Suprapubic skin (tissue), 4 donors: ENCODE measurements around the gene ENO2. TPM values are rescaled to one million over a fixed set of nuclear protein-coding genes. Genes with fewer than 3 reads are reported as not detected.

Source experiments
- DNase-seq, 2 donors: peaks; one replicate each; pipeline ENCODE4 v3.0.0-alpha.2; 2019; ENCODE audit warnings: low spot score in 2 of 2
- H3K27ac ChIP-seq: fragments of 200-600 bp; sonication (generic); one replicate; pipeline ENCODE4 v1.5.1; 2019
- H3K27me3 ChIP-seq: fragments of 200-600 bp; sonication (generic); one replicate; pipeline ENCODE4 v1.5.1; 2019
- H3K36me3 ChIP-seq: fragments of 200-600 bp; sonication (generic); one replicate; pipeline ENCODE4 v1.5.1; 2019
- H3K4me1 ChIP-seq: fragments of 200-600 bp; sonication (generic); one replicate; pipeline ENCODE4 v1.5.1; 2019
- H3K4me3 ChIP-seq: fragments of 200-600 bp; sonication (generic); one replicate; pipeline ENCODE4 v1.5.1; 2019; ENCODE audit warnings: mild to moderate bottlenecking
- H3K9me3 ChIP-seq: fragments of 200-600 bp; sonication (generic); one replicate; pipeline ENCODE4 v1.5.1; 2019
- POLR2A ChIP-seq, 2 donors: fragments of 450-650 bp; IDR thresholded peaks; one replicate each; pipeline ENCODE4 v1.6.1; 2017; ENCODE audit warnings: antibody characterized with exemption in 2 of 2, mild to moderate bottlenecking in 2 of 2, moderate library complexity in 2 of 2
- POLR2AphosphoS5 ChIP-seq, 3 donors: sonication (generic); formaldehyde crosslinking; IDR thresholded peaks; one replicate each; pipeline ENCODE4 v1.6.1; 2017; ENCODE audit warnings: antibody characterized with exemption in 3 of 3
- WGBS: methylation state at CpG from one replicate; pipeline ENCODE4 v1.1.5; 2018; 5-methylcytosine and 5-hydroxymethylcytosine counted together
- total RNA-seq, 4 donors: library from RNA; depleted of rRNA; stranded (reverse); fragments of >200 nt; gene quantifications; one replicate each; pipeline ENCODE4 v1.1.0, GENCODE V29; 2016

Gene ENO2
- total RNA-seq, 4 donors from 2014 or later = 1.3 to 15.4 (median 6.9) TPM

DNA sequence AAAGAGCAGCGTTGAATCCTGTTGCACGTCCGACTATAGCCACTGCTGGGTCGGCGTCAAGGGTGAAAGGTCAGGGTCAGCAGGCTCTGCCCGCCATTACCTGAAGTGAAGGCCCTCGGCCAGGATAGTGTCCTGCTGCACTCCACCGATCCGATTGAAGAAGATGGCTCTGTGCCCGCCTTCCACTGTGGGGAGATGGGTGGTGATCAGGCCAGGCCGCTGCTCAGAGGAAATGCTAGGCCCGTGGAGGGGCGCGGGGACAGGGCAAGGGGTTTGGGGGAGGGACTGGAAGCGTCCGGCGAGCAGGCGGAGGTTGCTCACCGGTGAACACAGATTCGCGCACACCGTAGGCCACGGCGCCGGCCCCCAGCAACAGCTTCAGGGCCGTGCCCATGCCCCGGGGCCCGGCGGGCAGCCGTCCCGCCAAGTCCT lies 55.7 kb downstream of the ENO2 start:
- peaks cover 52% of the 10 kb centered on the region for H3K4me1 ChIP-seq
- peak in 1 of 2 donors; percentile 82 for DNase-seq
- WGBS = 1% methylated on average over 7 of the region's 31 CpGs
- H3K4me3 ChIP-seq = peak overlapping the region; percentile 78
- H3K9me3 ChIP-seq = no peaks in the 10 kb centered on the region
- no peaks in the 10 kb centered on the region for H3K27me3 ChIP-seq
- peaks cover 55% of the 10 kb centered on the region for H3K36me3 ChIP-seq
- TF ChIP-seq POLR2AphosphoS5 (IDR thresholded peaks at IDR 0.05) = no peak
- TF ChIP-seq POLR2A (IDR thresholded peaks at IDR 0.05) = no peak
- peak overlapping the region; percentile 89 for H3K27ac ChIP-seq

Other genes with a start within 250 kb of the ENO2 start
- gene ZNF384, start 225.2 kb upstream of the ENO2 start, total RNA-seq = 10 to 100 TPM; 34.5 to 72.0 (median 42.2) TPM
- gene PIANP, start 213.8 kb upstream of the ENO2 start, total RNA-seq = not detected
- gene COPS7A, start 190.5 kb upstream of the ENO2 start, total RNA-seq = 10 to 100 TPM; 50.2 to 70.7 (median 66.6) TPM
- gene MLF2, start 161.4 kb upstream of the ENO2 start, total RNA-seq = 100 to 1,000 TPM; 147 to 195 (median 180) TPM
- 100 to 1,000 TPM in 2 of 4 donors, 10 to 100 TPM in 2; 91.2 to 128 (median 99.8) TPM for gene PTMS, start 148.2 kb upstream of the ENO2 start, total RNA-seq
- 1 to 10 TPM in 1 of 4 donors, under 1 TPM in 1, not detected in 2; 0.60 to 1.4 TPM for gene LAG3, start 142.1 kb upstream of the ENO2 start, total RNA-seq
- 1 to 10 TPM; 2.5 to 5.4 (median 3.9) TPM for gene CD4, start 125.1 kb upstream of the ENO2 start, total RNA-seq
- gene GPR162, start 92.8 kb upstream of the ENO2 start, total RNA-seq = 1 to 10 TPM in 2 of 4 donors, under 1 TPM in 2; 0.47 to 2.1 (median 1.0) TPM
- gene P3H3, start 86.2 kb upstream of the ENO2 start, total RNA-seq = 10 to 100 TPM in 3 of 4 donors, 1 to 10 TPM in 1; 5.0 to 30.5 (median 14.3) TPM
- 1 to 10 TPM in 2 of 4 donors, under 1 TPM in 1, not detected in 1; 0.72 to 1.5 (median 1.4) TPM for gene GNB3, start 73.7 kb upstream of the ENO2 start, total RNA-seq
- 1 to 10 TPM; 4.8 to 8.9 (median 5.9) TPM for gene CDCA3, start 63.3 kb upstream of the ENO2 start, total RNA-seq
- gene USP5, start 62.4 kb upstream of the ENO2 start, total RNA-seq = 10 to 100 TPM; 54.7 to 71.8 (median 68.9) TPM
- 100 to 1,000 TPM; 185 to 498 (median 405) TPM for gene TPI1, start 47.0 kb upstream of the ENO2 start, total RNA-seq
- gene SPSB2, start 41.3 kb upstream of the ENO2 start, total RNA-seq = 10 to 100 TPM in 1 of 4 donors, 1 to 10 TPM in 3; 3.0 to 16.5 (median 7.5) TPM
- gene LRRC23, start 9.8 kb upstream of the ENO2 start, total RNA-seq = 10 to 100 TPM in 2 of 4 donors, 1 to 10 TPM in 2; 4.3 to 15.8 (median 8.5) TPM
- 100 to 1,000 TPM in 1 of 4 donors, 10 to 100 TPM in 3; 58.4 to 137 (median 67.7) TPM for gene ATN1, start 13.4 kb downstream of the ENO2 start, total RNA-seq
- not detected for gene RNU7-1, start 29.2 kb downstream of the ENO2 start, total RNA-seq
- 100 to 1,000 TPM; 251 to 495 (median 436) TPM for gene C12orf57, start 29.4 kb downstream of the ENO2 start, total RNA-seq
- 10 to 100 TPM; 18.5 to 59.1 (median 39.4) TPM for gene PTPN6, start 36.8 kb downstream of the ENO2 start, total RNA-seq
- gene PHB2, start 56.1 kb downstream of the ENO2 start, total RNA-seq = 100 to 1,000 TPM; 161 to 232 (median 207) TPM
- 10 to 100 TPM; 12.3 to 27.0 (median 22.1) TPM for gene EMG1, start 56.3 kb downstream of the ENO2 start, total RNA-seq
- gene LPCAT3, start 103.9 kb downstream of the ENO2 start, total RNA-seq = 10 to 100 TPM; 51.3 to 79.3 (median 56.8) TPM
- 10 to 100 TPM; 62.6 to 99.6 (median 65.6) TPM for gene C1S, start 146.1 kb downstream of the ENO2 start, total RNA-seq
- gene C1R, start 177.9 kb downstream of the ENO2 start, total RNA-seq = 100 to 1,000 TPM in 2 of 4 donors, 10 to 100 TPM in 2; 70.2 to 166 (median 95.4) TPM
- gene C1RL, start 194.6 kb downstream of the ENO2 start, total RNA-seq = 10 to 100 TPM; 28.5 to 50.8 (median 34.7) TPM
- gene RBP5, start 214.3 kb downstream of the ENO2 start, total RNA-seq = 1 to 10 TPM in 1 of 4 donors, under 1 TPM in 1, not detected in 2; 0.98 to 2.1 TPM
- gene CLSTN3, start 215.8 kb downstream of the ENO2 start, total RNA-seq = 10 to 100 TPM; 29.9 to 69.8 (median 39.1) TPM